ENCODE data around the gene RND3.
A peak's percentile ranks its signal among the peaks of the same experiment; 100 is the strongest.

RND3 gene

DNA sequence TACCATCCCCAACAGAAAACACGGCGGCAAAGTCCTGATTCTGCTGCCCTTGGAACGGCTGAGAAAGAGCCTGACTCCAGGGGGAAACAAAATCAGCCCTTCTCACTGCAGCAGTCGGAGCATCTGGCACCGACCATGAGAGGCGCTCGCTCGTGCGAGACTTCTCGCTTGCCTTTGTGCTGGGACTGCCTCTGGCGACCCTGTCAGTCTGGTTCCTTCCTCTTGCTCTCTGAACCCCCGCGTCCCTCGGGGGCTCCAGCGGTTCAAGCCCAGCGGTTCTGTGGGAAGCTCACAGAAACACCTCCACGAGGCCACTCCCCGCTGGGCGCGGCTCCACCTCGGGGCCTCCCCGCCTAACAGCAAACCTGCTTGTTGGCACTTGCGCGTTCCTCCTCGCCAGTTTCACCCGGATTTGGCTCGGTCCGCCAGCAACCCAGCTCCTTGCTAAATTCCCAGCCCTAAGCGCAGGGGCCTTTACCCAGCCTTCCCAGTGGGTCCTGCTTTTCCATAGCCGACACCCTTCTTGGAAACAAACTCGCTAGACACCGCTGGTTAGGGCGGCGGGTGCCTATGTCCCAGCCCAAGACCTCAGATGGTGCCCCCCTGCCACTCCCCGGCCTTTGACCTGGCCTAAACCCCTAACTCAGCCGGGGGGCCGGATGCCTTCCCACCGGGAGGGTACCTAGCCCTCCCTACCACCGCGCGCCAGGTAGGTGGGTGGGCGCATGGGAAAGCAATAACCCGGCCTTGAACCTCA lies 2.2 kb downstream of the RND3 start:
- WGBS (ENCODE audit: insufficient coverage), result 1% methylated on average over 35 of the region's 43 CpGs
- no peaks in the 10 kb centered on the region for H3K9me3 ChIP-seq (ENCODE audit: control extremely low read depth in 1 of 5, control insufficient read depth in 4 of 5, insufficient read depth in 2 of 5, low read depth in 1 of 5, low read length in 4 of 5)
- no peaks in the 10 kb centered on the region for H3K36me3 ChIP-seq (ENCODE audit: control insufficient read depth in 4 of 4, insufficient read depth in 4 of 4, low read length in 3 of 4)
- H3K27me3 ChIP-seq (replicated peaks in 2 of 5; ENCODE audit: control insufficient read depth in 4 of 5, insufficient read depth in 5 of 5, low read length in 4 of 5), result peaks cover 18 to 75% (median 22%) of the 10 kb centered on the region in 5 experiments
- ChIA-PET POLR2A (no interaction called here), CTCF (no interaction called here)
- H3K4me3 ChIP-seq (ENCODE audit: control insufficient read depth in 1 of 7, extremely low read depth in 1 of 7, insufficient read depth in 4 of 7, low read depth in 2 of 7, low read length in 6 of 7), result peak overlapping the region in 5 of 7 experiments; percentile 46 to 76 (median 65)
- H3K4me1 ChIP-seq (ENCODE audit: control extremely low read depth in 1 of 4, control insufficient read depth in 4 of 4, insufficient read depth in 4 of 4, low read length in 3 of 4), result peaks cover 0 to 28% (median 14%) of the 10 kb centered on the region in 4 experiments
- H3K27ac ChIP-seq (ENCODE audit: insufficient read depth in 1 of 2, low read depth in 1 of 2, low read length in 2 of 2, poor library complexity in 1 of 2, severe bottlenecking in 2 of 2), result no peak overlapping the region
- DNase-seq, result peak; percentile 46 to 69 (median 58)

DNA sequence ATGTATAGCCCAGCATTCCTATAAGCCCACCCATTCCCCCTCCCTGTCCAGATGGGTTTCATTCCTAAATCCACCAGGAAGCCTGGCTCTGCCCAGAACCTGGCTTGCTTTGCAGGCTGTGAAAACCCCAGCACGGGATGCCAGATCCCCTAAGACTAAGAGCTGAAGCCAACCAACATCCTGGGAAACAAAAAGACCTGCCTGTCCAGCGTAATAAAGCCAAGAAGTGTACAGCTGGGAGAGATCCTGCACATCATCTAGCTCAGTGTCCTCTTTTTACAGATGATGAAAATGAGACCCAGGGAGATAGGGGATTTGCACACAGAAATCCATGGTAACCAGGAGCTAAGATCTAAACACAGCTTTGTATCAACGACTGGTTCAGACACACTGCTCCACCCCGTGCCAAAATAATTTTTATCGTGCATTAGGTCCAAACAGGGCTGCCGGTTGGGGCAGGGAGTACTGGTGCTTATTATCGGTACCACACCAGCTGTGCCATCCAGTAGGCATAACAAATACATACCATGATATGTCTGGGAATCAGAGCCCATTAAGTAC lies 2.9 kb downstream of the RND3 start:
- 54% methylated on average over 3 of the region's 7 CpGs for WGBS (ENCODE audit: insufficient coverage)
- no peak overlapping the region for H3K27ac ChIP-seq (ENCODE audit: insufficient read depth in 1 of 2, low read depth in 1 of 2, low read length in 2 of 2, poor library complexity in 1 of 2, severe bottlenecking in 2 of 2)

DNA sequence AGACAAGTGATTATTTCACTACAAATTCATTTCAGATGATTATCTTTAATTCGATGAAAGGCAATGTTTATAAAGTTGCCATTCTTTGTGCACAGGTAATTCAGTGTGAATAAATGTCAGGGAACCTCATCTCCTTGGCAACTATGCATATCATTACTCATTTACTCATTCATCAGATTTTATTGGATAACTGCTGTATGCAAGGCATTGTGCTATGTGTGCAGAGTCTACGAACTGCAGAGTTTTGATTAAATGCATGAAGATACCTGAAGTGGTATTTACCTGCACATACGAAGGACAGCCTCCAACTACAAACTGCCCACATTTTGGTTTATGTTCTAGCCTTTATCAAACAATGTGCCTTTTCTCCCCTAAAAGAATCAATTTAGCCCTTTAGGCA lies 3.5 kb downstream of the RND3 start:
- H3K36me3 ChIP-seq (ENCODE audit: control insufficient read depth in 4 of 4, insufficient read depth in 4 of 4, low read length in 3 of 4), result no peaks in the 10 kb centered on the region
- WGBS (ENCODE audit: insufficient coverage), result no CpG with 5 or more reads among the region's 3 CpGs
- no peak for DNase-seq
- ChIA-PET POLR2A (no interaction called here), CTCF (no interaction called here)
- H3K27me3 ChIP-seq (replicated peaks in 2 of 5; ENCODE audit: control insufficient read depth in 4 of 5, insufficient read depth in 5 of 5, low read length in 4 of 5), result peaks cover 14 to 71% (median 22%) of the 10 kb centered on the region in 5 experiments
- no peak overlapping the region for H3K27ac ChIP-seq (ENCODE audit: insufficient read depth in 1 of 2, low read depth in 1 of 2, low read length in 2 of 2, poor library complexity in 1 of 2, severe bottlenecking in 2 of 2)
- H3K4me3 ChIP-seq (ENCODE audit: control insufficient read depth in 1 of 7, extremely low read depth in 1 of 7, insufficient read depth in 4 of 7, low read depth in 2 of 7, low read length in 6 of 7), result no peak overlapping the region
- H3K4me1 ChIP-seq (ENCODE audit: control extremely low read depth in 1 of 4, control insufficient read depth in 4 of 4, insufficient read depth in 4 of 4, low read length in 3 of 4), result peaks cover 0 to 28% (median 14%) of the 10 kb centered on the region in 4 experiments
- H3K9me3 ChIP-seq (ENCODE audit: control extremely low read depth in 1 of 5, control insufficient read depth in 4 of 5, insufficient read depth in 2 of 5, low read depth in 1 of 5, low read length in 4 of 5), result no peaks in the 10 kb centered on the region

More for the DNA sequence above, 2.9 kb downstream of the RND3 start:
- no peaks in the 10 kb centered on the region for H3K36me3 ChIP-seq (ENCODE audit: control insufficient read depth in 4 of 4, insufficient read depth in 4 of 4, low read length in 3 of 4)
- peaks cover 0 to 28% (median 14%) of the 10 kb centered on the region in 4 experiments for H3K4me1 ChIP-seq (ENCODE audit: control extremely low read depth in 1 of 4, control insufficient read depth in 4 of 4, insufficient read depth in 4 of 4, low read length in 3 of 4)
- H3K27me3 ChIP-seq (replicated peaks in 2 of 5; ENCODE audit: control insufficient read depth in 4 of 5, insufficient read depth in 5 of 5, low read length in 4 of 5), result peaks cover 14 to 74% (median 22%) of the 10 kb centered on the region in 5 experiments
- POLR2A ChIA-PET, result no interaction called here
- H3K9me3 ChIP-seq (ENCODE audit: control extremely low read depth in 1 of 5, control insufficient read depth in 4 of 5, insufficient read depth in 2 of 5, low read depth in 1 of 5, low read length in 4 of 5), result no peaks in the 10 kb centered on the region
- DNase-seq, result no peak
- CTCF ChIA-PET, result no interaction called here
- no peak overlapping the region for H3K4me3 ChIP-seq (ENCODE audit: control insufficient read depth in 1 of 7, extremely low read depth in 1 of 7, insufficient read depth in 4 of 7, low read depth in 2 of 7, low read length in 6 of 7)

DNA sequence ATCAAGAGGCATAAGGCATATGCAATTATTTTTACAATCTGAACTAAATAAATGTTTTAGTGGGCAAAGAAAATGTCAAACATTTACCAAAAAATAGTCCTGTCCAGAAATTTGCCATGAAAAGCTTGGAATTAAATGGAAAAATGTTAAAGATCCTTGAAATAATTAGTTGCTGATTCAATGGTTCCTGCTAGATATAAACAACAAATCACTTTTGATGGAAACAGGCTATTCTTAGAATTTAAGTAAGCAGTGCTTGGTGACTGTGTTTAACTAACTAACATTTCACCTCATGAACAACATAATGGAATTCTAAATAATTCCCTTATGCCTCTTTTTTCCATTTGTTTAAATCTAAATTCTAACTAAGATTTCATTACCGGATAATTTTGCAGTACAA lies 3.9 kb downstream of the RND3 start:
- H3K27ac ChIP-seq (ENCODE audit: insufficient read depth in 1 of 2, low read depth in 1 of 2, low read length in 2 of 2, poor library complexity in 1 of 2, severe bottlenecking in 2 of 2), result no peak overlapping the region
- DNase-seq, result no peak
- no peaks in the 10 kb centered on the region for H3K36me3 ChIP-seq (ENCODE audit: control insufficient read depth in 4 of 4, insufficient read depth in 4 of 4, low read length in 3 of 4)
- no peaks in the 10 kb centered on the region for H3K9me3 ChIP-seq (ENCODE audit: control extremely low read depth in 1 of 5, control insufficient read depth in 4 of 5, insufficient read depth in 2 of 5, low read depth in 1 of 5, low read length in 4 of 5)
- WGBS (ENCODE audit: insufficient coverage), result no CpG with 5 or more reads among the region's 1 CpG
- POLR2A ChIA-PET, result no interaction called here
- peaks cover 0 to 28% (median 14%) of the 10 kb centered on the region in 4 experiments for H3K4me1 ChIP-seq (ENCODE audit: control extremely low read depth in 1 of 4, control insufficient read depth in 4 of 4, insufficient read depth in 4 of 4, low read length in 3 of 4)
- H3K27me3 ChIP-seq (replicated peaks in 2 of 5; ENCODE audit: control insufficient read depth in 4 of 5, insufficient read depth in 5 of 5, low read length in 4 of 5), result peaks cover 14 to 69% (median 22%) of the 10 kb centered on the region in 5 experiments
- CTCF ChIA-PET, result no interaction called here
- H3K4me3 ChIP-seq (ENCODE audit: control insufficient read depth in 1 of 7, extremely low read depth in 1 of 7, insufficient read depth in 4 of 7, low read depth in 2 of 7, low read length in 6 of 7), result no peak overlapping the region

DNA sequence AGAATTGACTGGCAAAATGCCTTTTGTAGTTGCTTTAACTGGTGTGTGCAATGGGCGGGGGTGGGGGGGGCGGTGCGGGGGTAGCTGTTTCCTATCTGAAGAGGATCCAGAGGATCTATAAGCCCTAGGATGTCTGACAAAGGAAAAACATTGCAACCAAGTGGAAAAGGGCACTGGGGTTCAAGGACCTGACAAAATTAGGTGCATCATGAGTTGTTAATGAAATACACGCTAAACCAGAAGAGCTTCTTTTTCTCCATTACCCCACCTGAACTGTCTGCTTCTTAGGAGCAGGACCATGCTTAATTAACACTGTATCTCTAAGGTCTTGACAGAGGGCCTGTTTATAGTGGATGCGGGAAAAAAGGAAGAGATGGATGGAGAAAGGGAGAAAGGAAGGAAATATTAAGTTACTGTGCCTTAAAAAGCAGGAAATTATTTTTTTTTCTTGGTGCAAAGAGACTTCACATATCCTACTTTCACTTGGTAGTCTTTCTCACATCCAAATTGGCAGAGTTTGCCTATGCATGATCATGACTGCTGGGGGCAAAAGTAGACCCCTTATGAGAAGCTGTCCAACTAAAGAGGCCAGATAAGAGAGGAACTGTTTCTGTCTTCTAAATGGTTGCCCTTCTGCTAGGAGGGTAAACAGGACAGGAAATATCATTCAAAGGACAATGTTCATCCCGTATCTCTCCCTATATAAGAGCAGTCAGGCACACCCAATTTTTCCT lies 4.6 kb downstream of the RND3 start:
- H3K9me3 ChIP-seq (ENCODE audit: control extremely low read depth in 1 of 5, control insufficient read depth in 4 of 5, insufficient read depth in 2 of 5, low read depth in 1 of 5, low read length in 4 of 5), result no peaks in the 10 kb centered on the region
- H3K27me3 ChIP-seq (replicated peaks in 2 of 5; ENCODE audit: control insufficient read depth in 4 of 5, insufficient read depth in 5 of 5, low read length in 4 of 5), result peaks cover 16 to 62% (median 22%) of the 10 kb centered on the region in 5 experiments
- no peaks in the 10 kb centered on the region for H3K36me3 ChIP-seq (ENCODE audit: control insufficient read depth in 4 of 4, insufficient read depth in 4 of 4, low read length in 3 of 4)
- peaks cover 0 to 28% (median 14%) of the 10 kb centered on the region in 4 experiments for H3K4me1 ChIP-seq (ENCODE audit: control extremely low read depth in 1 of 4, control insufficient read depth in 4 of 4, insufficient read depth in 4 of 4, low read length in 3 of 4)
- no peak for DNase-seq
- ChIA-PET CTCF (no interaction called here), POLR2A (no interaction called here)
- H3K27ac ChIP-seq (ENCODE audit: insufficient read depth in 1 of 2, low read depth in 1 of 2, low read length in 2 of 2, poor library complexity in 1 of 2, severe bottlenecking in 2 of 2), result no peak overlapping the region
- H3K4me3 ChIP-seq (ENCODE audit: control insufficient read depth in 1 of 7, extremely low read depth in 1 of 7, insufficient read depth in 4 of 7, low read depth in 2 of 7, low read length in 6 of 7), result no peak overlapping the region
- WGBS (ENCODE audit: insufficient coverage), result 75% methylated on average over 2 of the region's 6 CpGs

DNA sequence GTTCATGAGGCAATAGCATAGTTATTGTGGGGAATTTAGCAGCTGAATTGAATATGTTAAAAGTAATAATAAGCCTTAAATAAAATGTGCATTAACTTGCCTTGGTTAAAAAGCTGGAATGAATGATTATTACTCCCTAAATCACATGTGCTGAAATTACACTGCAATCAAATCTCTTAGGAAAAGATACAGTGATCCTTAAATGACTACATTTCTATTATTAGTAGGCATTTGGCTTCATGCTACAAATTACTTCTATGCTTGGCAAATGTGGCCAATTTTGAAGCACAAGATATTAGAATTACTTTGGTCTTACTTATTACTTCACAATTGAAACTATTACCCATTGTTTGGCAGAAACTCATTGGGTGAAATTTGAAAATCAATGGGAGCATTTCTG lies 5.4 kb downstream of the RND3 start:
- H3K27ac ChIP-seq (ENCODE audit: insufficient read depth in 1 of 2, low read depth in 1 of 2, low read length in 2 of 2, poor library complexity in 1 of 2, severe bottlenecking in 2 of 2), result no peak overlapping the region
- ChIA-PET POLR2A (no interaction called here), CTCF (no interaction called here)
- peaks cover 16 to 58% (median 21%) of the 10 kb centered on the region in 5 experiments for H3K27me3 ChIP-seq (replicated peaks in 2 of 5; ENCODE audit: control insufficient read depth in 4 of 5, insufficient read depth in 5 of 5, low read length in 4 of 5)
- no peak for DNase-seq
- no peaks in the 10 kb centered on the region for H3K36me3 ChIP-seq (ENCODE audit: control insufficient read depth in 4 of 4, insufficient read depth in 4 of 4, low read length in 3 of 4)
- H3K4me1 ChIP-seq (ENCODE audit: control extremely low read depth in 1 of 4, control insufficient read depth in 4 of 4, insufficient read depth in 4 of 4, low read length in 3 of 4), result peaks cover 0 to 23% (median 11%) of the 10 kb centered on the region in 4 experiments
- no peaks in the 10 kb centered on the region for H3K9me3 ChIP-seq (ENCODE audit: control extremely low read depth in 1 of 5, control insufficient read depth in 4 of 5, insufficient read depth in 2 of 5, low read depth in 1 of 5, low read length in 4 of 5)
- H3K4me3 ChIP-seq (ENCODE audit: control insufficient read depth in 1 of 7, extremely low read depth in 1 of 7, insufficient read depth in 4 of 7, low read depth in 2 of 7, low read length in 6 of 7), result no peak overlapping the region
